Esophagus squamous epithelium (tissue), 5 donors: ENCODE measurements around the gene ZNF575. TPM values are rescaled to one million over a fixed set of nuclear protein-coding genes. Genes with fewer than 3 reads are reported as not detected.

Source experiments
- DNase-seq: peaks from one replicate; lab custom pipeline; 2025; lab: John Stamatoyannopoulos, UW
- H3K27ac ChIP-seq, 4 donors: fragments of 200-600 bp; sonication (generic); one replicate each; pipeline ENCODE4 v1.5.1; 2016 to 2019; ENCODE audit warnings: mild to moderate bottlenecking in 1 of 4
- H3K27me3 ChIP-seq, 4 donors: fragments of 200-600 bp; sonication (generic); 1 replicate in 3 of 4; 2 replicates in 1 of 4; pipeline versions ENCODE4 v1.5.1 to v1.6.0; 2017 to 2021; ENCODE audit warnings: antibody characterized with exemption in 1 of 4
- H3K36me3 ChIP-seq, 3 donors: fragments of 200-600 bp; sonication (generic); one replicate each; pipeline ENCODE4 v1.5.1; 2016 to 2019
- H3K4me1 ChIP-seq, 3 donors: fragments of 200-600 bp; sonication (generic); one replicate each; pipeline ENCODE4 v1.5.1; 2017 to 2019
- H3K4me3 ChIP-seq, 4 donors: fragments of 200-600 bp; sonication (generic); 1 replicate in 3 of 4; 2 replicates in 1 of 4; pipeline ENCODE4 v1.5.1; 2016 to 2019; ENCODE audit warnings: mild to moderate bottlenecking in 2 of 4, moderate library complexity in 1 of 4
- H3K9me3 ChIP-seq, 3 donors: fragments of 200-600 bp; sonication (generic); one replicate each; pipeline ENCODE4 v1.5.1; 2016 to 2019
- CTCF ChIP-seq, 6 experiments: fragments of 450-650 bp in 4 of 6; fragments of 200-600 bp in 2 of 6; sonication (generic) in 2 of 6; IDR thresholded peaks; one replicate each; pipeline ENCODE4 v1.5.1; 2016 to 2019; ENCODE audit warnings: antibody characterized with exemption in 6 of 6, mild to moderate bottlenecking in 4 of 6, moderate library complexity in 4 of 6
- POLR2A ChIP-seq, 4 donors: fragments of 450-650 bp; IDR thresholded peaks; one replicate each; pipeline ENCODE4 v1.6.1; 2017; ENCODE audit warnings: antibody characterized with exemption in 4 of 4, mild to moderate bottlenecking in 4 of 4, moderate library complexity in 3 of 4
- WGBS, 2 donors: methylation state at CpG; one replicate each; pipeline ENCODE4 v1.1.5; 2018; 5-methylcytosine and 5-hydroxymethylcytosine counted together
- intact Hi-C: fragments of 100-400 bp; cut with DNase I; formaldehyde crosslinking; loops from one replicate; pipeline ENCODE4 v1.15.0; 2022
- total RNA-seq, 4 donors: library from RNA; depleted of rRNA; stranded (reverse); fragments of >200 nt; gene quantifications; one replicate each; pipeline ENCODE4 v1.1.0, GENCODE V29; 2016
- donor health status: DM: yes; HTN: yes; CAD: no.

Gene ZNF575
- total RNA-seq, 4 donors from 2014 or later = not detected

GRCh38 chr19:43540381-43540780 is 7.4 kb downstream of the ZNF575 start:
- TF ChIP-seq CTCF (IDR thresholded peaks at IDR 0.05) (no peak), POLR2A (IDR thresholded peaks at IDR 0.05) (no peak)
- Histone ChIP-seq H3K27me3 (no peaks in the 10 kb centered on the region), H3K36me3 (peaks cover 0 to 85% (median 4%) of the 10 kb centered on the region in 3 donors), H3K4me3 (no peak overlapping the region), H3K27ac (no peak overlapping the region), H3K9me3 (no peaks in the 10 kb centered on the region), H3K4me1 (peaks cover 0 to 3% (median 0%) of the 10 kb centered on the region in 3 donors)
- intact Hi-C loops = no loop called here
- 83 to 100% methylated on average over 3 of the region's 3 CpGs for WGBS, 2 donors
- no peak for DNase-seq

- H3K36me3 ChIP-seq = peaks cover 0 to 94% (median 4%) of the 10 kb centered on the region in 3 donors
- no peaks in the 10 kb centered on the region for H3K9me3 ChIP-seq
- no peak for TF ChIP-seq POLR2A (IDR thresholded peaks at IDR 0.05)
- TF ChIP-seq CTCF (IDR thresholded peaks at IDR 0.05) = no peak
- intact Hi-C loops = no loop called here
- no peak overlapping the region for H3K27ac ChIP-seq
- no peaks in the 10 kb centered on the region for H3K27me3 ChIP-seq
- H3K4me3 ChIP-seq = no peak overlapping the region
- DNase-seq = no peak
- WGBS, 2 donors = 92 to 95% methylated on average over 5 of the region's 5 CpGs
- no peaks in the 10 kb centered on the region for H3K4me1 ChIP-seq
These were observed 9.1 kb downstream of the ZNF575 start for GRCh38 chr19:43541920-43542650.

GRCh38 chr19:43544077-43544476 is 11.1 kb downstream of the ZNF575 start:
- H3K4me1 ChIP-seq = no peaks in the 10 kb centered on the region
- H3K36me3 ChIP-seq = peaks cover 0 to 86% (median 4%) of the 10 kb centered on the region in 3 donors
- H3K9me3 ChIP-seq = no peaks in the 10 kb centered on the region
- H3K27me3 ChIP-seq = no peaks in the 10 kb centered on the region
- 95 to 100% methylated on average over 3 to 4 of the region's 9 CpGs for WGBS, 2 donors
- TF ChIP-seq CTCF (IDR thresholded peaks at IDR 0.05) (no peak), POLR2A (IDR thresholded peaks at IDR 0.05) (no peak)
- intact Hi-C loops = no loop called here
- no peak overlapping the region for H3K27ac ChIP-seq
- no peak for DNase-seq
- H3K4me3 ChIP-seq = no peak overlapping the region

GRCh38 chr19:43545276-43545675 is 12.3 kb downstream of the ZNF575 start:
- no peak for DNase-seq
- H3K9me3 ChIP-seq = no peaks in the 10 kb centered on the region
- peaks cover 0 to 86% (median 4%) of the 10 kb centered on the region in 3 donors for H3K36me3 ChIP-seq
- no peak overlapping the region for H3K27ac ChIP-seq
- TF ChIP-seq POLR2A (IDR thresholded peaks at IDR 0.05) (no peak), CTCF (IDR thresholded peaks at IDR 0.05) (no peak)
- 73 to 88% methylated on average over 4 to 5 of the region's 5 CpGs for WGBS, 2 donors
- no peak overlapping the region for H3K4me3 ChIP-seq
- H3K4me1 ChIP-seq = no peaks in the 10 kb centered on the region
- H3K27me3 ChIP-seq = no peaks in the 10 kb centered on the region
- intact Hi-C loops = no loop called here

- H3K27me3 ChIP-seq = no peaks in the 10 kb centered on the region
- H3K4me1 ChIP-seq = no peaks in the 10 kb centered on the region
- no peak for TF ChIP-seq POLR2A (IDR thresholded peaks at IDR 0.05)
- TF ChIP-seq CTCF (IDR thresholded peaks at IDR 0.05) = no peak
- H3K36me3 ChIP-seq = peaks cover 0 to 86% (median 6%) of the 10 kb centered on the region in 3 donors
- no peaks in the 10 kb centered on the region for H3K9me3 ChIP-seq
- H3K4me3 ChIP-seq = no peak overlapping the region
- WGBS, 2 donors = no CpG with 5 or more reads among the region's 2 CpGs
- intact Hi-C loops = no loop called here
- H3K27ac ChIP-seq = no peak overlapping the region
- no peak for DNase-seq
These were observed 13.0 kb downstream of the ZNF575 start for GRCh38 chr19:43545981-43546380.
